Measurements from ENCODE around the gene RAET1G. TPM values are rescaled to one million over a fixed set of nuclear protein-coding genes. Genes with fewer than 3 reads are reported as not detected.

RAET1G gene
- polyA plus RNA-seq, 1 of the 3 experiments (the other 2 are of a cell fraction): 2.5 TPM

GRCh38 chr6:149888093-149888492 lies 34.8 kb downstream of the RAET1G start (continued):
- TF ChIP-seq, protein P1, sequence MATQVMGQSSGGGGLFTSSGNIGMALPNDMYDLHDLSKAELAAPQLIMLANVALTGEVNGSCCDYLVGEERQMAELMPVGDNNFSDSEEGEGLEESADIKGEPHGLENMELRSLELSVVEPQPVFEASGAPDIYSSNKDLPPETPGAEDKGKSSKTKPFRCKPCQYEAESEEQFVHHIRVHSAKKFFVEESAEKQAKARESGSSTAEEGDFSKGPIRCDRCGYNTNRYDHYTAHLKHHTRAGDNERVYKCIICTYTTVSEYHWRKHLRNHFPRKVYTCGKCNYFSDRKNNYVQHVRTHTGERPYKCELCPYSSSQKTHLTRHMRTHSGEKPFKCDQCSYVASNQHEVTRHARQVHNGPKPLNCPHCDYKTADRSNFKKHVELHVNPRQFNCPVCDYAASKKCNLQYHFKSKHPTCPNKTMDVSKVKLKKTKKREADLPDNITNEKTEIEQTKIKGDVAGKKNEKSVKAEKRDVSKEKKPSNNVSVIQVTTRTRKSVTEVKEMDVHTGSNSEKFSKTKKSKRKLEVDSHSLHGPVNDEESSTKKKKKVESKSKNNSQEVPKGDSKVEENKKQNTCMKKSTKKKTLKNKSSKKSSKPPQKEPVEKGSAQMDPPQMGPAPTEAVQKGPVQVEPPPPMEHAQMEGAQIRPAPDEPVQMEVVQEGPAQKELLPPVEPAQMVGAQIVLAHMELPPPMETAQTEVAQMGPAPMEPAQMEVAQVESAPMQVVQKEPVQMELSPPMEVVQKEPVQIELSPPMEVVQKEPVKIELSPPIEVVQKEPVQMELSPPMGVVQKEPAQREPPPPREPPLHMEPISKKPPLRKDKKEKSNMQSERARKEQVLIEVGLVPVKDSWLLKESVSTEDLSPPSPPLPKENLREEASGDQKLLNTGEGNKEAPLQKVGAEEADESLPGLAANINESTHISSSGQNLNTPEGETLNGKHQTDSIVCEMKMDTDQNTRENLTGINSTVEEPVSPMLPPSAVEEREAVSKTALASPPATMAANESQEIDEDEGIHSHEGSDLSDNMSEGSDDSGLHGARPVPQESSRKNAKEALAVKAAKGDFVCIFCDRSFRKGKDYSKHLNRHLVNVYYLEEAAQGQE (IDR thresholded peaks at IDR 0.05; ENCODE audit: low read depth, low read length): no peak
- no peak for TF ChIP-seq CHD2 (IDR thresholded peaks at IDR 0.05; ENCODE audit: low read length, partially characterized antibody)
- no peak for TF ChIP-seq FOSL2 (IDR thresholded peaks at IDR 0.05; ENCODE audit: borderline replicate concordance, low read depth)
- TF ChIP-seq MXI1 (IDR thresholded peaks at IDR 0.05; ENCODE audit: low read depth, low read length): no peak
- TF ChIP-seq, protein P2, sequence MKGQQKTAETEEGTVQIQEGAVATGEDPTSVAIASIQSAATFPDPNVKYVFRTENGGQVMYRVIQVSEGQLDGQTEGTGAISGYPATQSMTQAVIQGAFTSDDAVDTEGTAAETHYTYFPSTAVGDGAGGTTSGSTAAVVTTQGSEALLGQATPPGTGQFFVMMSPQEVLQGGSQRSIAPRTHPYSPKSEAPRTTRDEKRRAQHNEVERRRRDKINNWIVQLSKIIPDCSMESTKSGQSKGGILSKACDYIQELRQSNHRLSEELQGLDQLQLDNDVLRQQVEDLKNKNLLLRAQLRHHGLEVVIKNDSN (IDR thresholded peaks at IDR 0.05; ENCODE audit: borderline replicate concordance, low read depth): no peak
- TF ChIP-seq, protein P3, sequence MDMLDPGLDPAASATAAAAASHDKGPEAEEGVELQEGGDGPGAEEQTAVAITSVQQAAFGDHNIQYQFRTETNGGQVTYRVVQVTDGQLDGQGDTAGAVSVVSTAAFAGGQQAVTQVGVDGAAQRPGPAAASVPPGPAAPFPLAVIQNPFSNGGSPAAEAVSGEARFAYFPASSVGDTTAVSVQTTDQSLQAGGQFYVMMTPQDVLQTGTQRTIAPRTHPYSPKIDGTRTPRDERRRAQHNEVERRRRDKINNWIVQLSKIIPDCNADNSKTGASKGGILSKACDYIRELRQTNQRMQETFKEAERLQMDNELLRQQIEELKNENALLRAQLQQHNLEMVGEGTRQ (IDR thresholded peaks at IDR 0.05; ENCODE audit: borderline replicate concordance, low read depth, low read length): no peak
- no peak for TF ChIP-seq YY1 (IDR thresholded peaks at IDR 0.05; ENCODE audit: low read depth)

- WGBS (ENCODE audit: low lambda C conversion rate): 43% methylated on average over 3 of the region's 3 CpGs
- no peak overlapping the region for H2AFZ ChIP-seq (ENCODE audit: low read depth)
- H3K4me3 ChIP-seq (ENCODE audit: low read depth in 2 of 2, low read length in 1 of 2): no peak overlapping the region
- no peaks in the 10 kb centered on the region for H3K36me3 ChIP-seq (replicated peaks in 1 of 2; ENCODE audit: control insufficient read depth in 1 of 2, insufficient read depth in 2 of 2, low read length in 1 of 2)
- TF ChIP-seq FOSL2 (IDR thresholded peaks at IDR 0.05; ENCODE audit: borderline replicate concordance, low read depth) (peak; percentile 3; the same call in 1 of the 2 replicates), RXRA (IDR thresholded peaks at IDR 0.05; ENCODE audit: borderline replicate concordance, low read depth) (no peak)
- H3K9ac ChIP-seq: no peak overlapping the region
- H3K79me2 ChIP-seq (ENCODE audit: insufficient read depth): no peaks in the 10 kb centered on the region
- H3K27me3 ChIP-seq (ENCODE audit: insufficient read depth): no peaks in the 10 kb centered on the region
- no peak overlapping the region for H3K27ac ChIP-seq (ENCODE audit: low read depth in 2 of 2, low read length in 1 of 2)
- H3K9me2 ChIP-seq: no peaks in the 10 kb centered on the region
- DNase-seq: no peak
- no peaks in the 10 kb centered on the region for H3K9me3 ChIP-seq
- H4K20me1 ChIP-seq (ENCODE audit: insufficient read depth): no peaks in the 10 kb centered on the region
- H3K4me2 ChIP-seq: no peak overlapping the region
- ChIA-PET POLR2A (no interaction called here), CTCF (interaction anchor here (0.6 to 0.7 kb wide), 2 partner anchors 66 to 120 kb away, joined by 3 read pairs; no protein-coding TSS in a partner anchor)
- H3K4me1 ChIP-seq (ENCODE audit: control insufficient read depth in 1 of 2, insufficient read depth in 2 of 2, low read depth in 1 of 2, low read length in 1 of 2): no peaks in the 10 kb centered on the region
- no peaks in the 10 kb centered on the region for H3F3A ChIP-seq (replicated peaks; ENCODE audit: insufficient read depth)
Measured at GRCh38 chr6:149887343-149887742, 35.6 kb downstream of the RAET1G start.

DNA sequence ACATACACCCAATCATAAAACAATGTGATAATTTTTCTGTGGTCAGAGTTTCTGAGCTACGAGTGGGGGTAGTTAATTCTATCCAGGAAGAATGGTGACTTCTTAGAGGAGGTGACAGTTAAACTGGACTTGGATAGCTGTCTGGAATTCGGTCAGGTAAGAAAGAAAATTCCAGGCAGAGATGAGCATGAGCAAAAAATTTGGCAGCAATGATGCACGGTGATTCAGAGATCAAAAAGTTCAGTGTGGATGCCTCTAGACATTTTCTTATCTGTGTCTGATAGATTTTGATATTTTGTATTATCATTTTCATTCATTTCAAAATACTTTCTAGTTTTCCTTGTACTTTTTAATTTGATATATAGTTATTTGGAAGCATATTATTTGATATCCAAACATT lies 37.0 kb downstream of the RAET1G start:
- H2AFZ ChIP-seq (ENCODE audit: low read depth): no peak overlapping the region
- H3K9me3 ChIP-seq: no peaks in the 10 kb centered on the region
- no peak overlapping the region for H3K4me3 ChIP-seq (ENCODE audit: low read depth in 2 of 2, low read length in 1 of 2)
- DNase-seq: no peak
- H3K9ac ChIP-seq: no peak overlapping the region
- H3K27me3 ChIP-seq (ENCODE audit: insufficient read depth): no peaks in the 10 kb centered on the region
- no peaks in the 10 kb centered on the region for H3K36me3 ChIP-seq (replicated peaks in 1 of 2; ENCODE audit: control insufficient read depth in 1 of 2, insufficient read depth in 2 of 2, low read length in 1 of 2)
- POLR2A ChIA-PET: no interaction called here
- H4K20me1 ChIP-seq (ENCODE audit: insufficient read depth): no peaks in the 10 kb centered on the region
- no peak overlapping the region for H3K27ac ChIP-seq (ENCODE audit: low read depth in 2 of 2, low read length in 1 of 2)
- 69% methylated on average over 3 of the region's 3 CpGs for WGBS (ENCODE audit: low lambda C conversion rate)
- no peak overlapping the region for H3K4me2 ChIP-seq
- H3K9me2 ChIP-seq: no peaks in the 10 kb centered on the region
- CTCF ChIA-PET: interaction anchor here (0.9 kb wide), 2 partner anchors 14 to 162 kb away, joined by 3 read pairs; no protein-coding TSS in a partner anchor
- TF ChIP-seq SIN3A (IDR thresholded peaks at IDR 0.05; ENCODE audit: borderline replicate concordance, low read depth, low read length): no peak
- no peak for TF ChIP-seq YY1 (IDR thresholded peaks at IDR 0.05; ENCODE audit: low read depth)
- TF ChIP-seq, protein P1 (IDR thresholded peaks at IDR 0.05; ENCODE audit: low read depth, low read length): no peak
- TF ChIP-seq RAD21 (IDR thresholded peaks at IDR 0.05; ENCODE audit: low read length): no peak
- TF ChIP-seq TCF12 (IDR thresholded peaks at IDR 0.05): no peak
- TF ChIP-seq EP300 (IDR thresholded peaks at IDR 0.05; ENCODE audit: borderline replicate concordance in 1 of 2, low read depth in 1 of 2, low read length in 1 of 2): no peak
- TF ChIP-seq, protein P4, sequence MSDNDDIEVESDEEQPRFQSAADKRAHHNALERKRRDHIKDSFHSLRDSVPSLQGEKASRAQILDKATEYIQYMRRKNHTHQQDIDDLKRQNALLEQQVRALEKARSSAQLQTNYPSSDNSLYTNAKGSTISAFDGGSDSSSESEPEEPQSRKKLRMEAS (IDR thresholded peaks at IDR 0.05; ENCODE audit: low read depth): no peak
- no peak for TF ChIP-seq FOXM1 (IDR thresholded peaks at IDR 0.05; ENCODE audit: low read depth)
- TF ChIP-seq TAF1 (IDR thresholded peaks at IDR 0.05; ENCODE audit: borderline replicate concordance, low read depth, low read length): no peak
- H3K4me1 ChIP-seq (ENCODE audit: control insufficient read depth in 1 of 2, insufficient read depth in 2 of 2, low read depth in 1 of 2, low read length in 1 of 2): no peaks in the 10 kb centered on the region
- H3K79me2 ChIP-seq (ENCODE audit: insufficient read depth): no peaks in the 10 kb centered on the region
- H3F3A ChIP-seq (replicated peaks; ENCODE audit: insufficient read depth): no peaks in the 10 kb centered on the region

All from SK-N-SH (cell line).